Endothelial cell of umbilical vein (primary cell): ENCODE measurements around the gene EIF1AD. TPM values are rescaled to one million over a fixed set of nuclear protein-coding genes. Genes with fewer than 3 reads are reported as not detected.

Experiments
- BruUV-seq: library from RNA; stranded (reverse); fragments of 400-500 nt; replicated peaks from 2 replicates; lab custom pipeline; 2021; lab: Mats Ljungman, UMichigan
- CTCF ChIA-PET: fragments of 300-600, 350-600 bp; sonication (Branson Sonifier 250); formaldehyde crosslinking; loops from one replicate; lab custom pipeline; 2021; ENCODE audit warnings: antibody characterized with exemption, inconsistent platforms; lab: Charles Lee
- POLR2A ChIA-PET: fragments of 300-600, 350-600 bp; sonication (Branson Sonifier 250); formaldehyde crosslinking; loops from one replicate; lab custom pipeline; 2021; ENCODE audit warnings: antibody characterized with exemption, inconsistent platforms; lab: Charles Lee
- DNase-seq: peaks from one replicate; pipeline ENCODE4 v3.0.0-alpha.2; 2011; ENCODE audit warnings: low read depth, low spot score
- FAIRE-seq: peaks from 2 replicates; lab custom pipeline; 2011; peaks lifted over from hg19 to GRCh38; lab: Jason Lieb, UNC
- H2AFZ ChIP-seq: 2 replicates; pipeline ENCODE4 v1.6.0; 2012; ENCODE audit warnings: low read depth, low read length, control low read depth, inconsistent platforms
- H3K27ac ChIP-seq: 2 replicates; pipeline ENCODE4 v1.5.1; 2011; ENCODE audit warnings: low read depth, mild to moderate bottlenecking, control low read depth, low read length, moderate library complexity; ENCODE audit not compliant: insufficient read depth
- H3K27me3 ChIP-seq, 2 experiments: 2 replicates each; pipeline versions ENCODE4 v1.6.0 to v1.6.1; 2011; ENCODE audit warnings: low read length in 2 of 2, mixed read lengths in 1 of 2; ENCODE audit not compliant: control insufficient read depth in 2 of 2, insufficient read depth in 2 of 2
- H3K36me3 ChIP-seq, 2 experiments: 2 replicates in 1 of 2; 3 replicates in 1 of 2; pipeline ENCODE4 v1.5.1; 2011; ENCODE audit warnings: low read length in 2 of 2, mild to moderate bottlenecking in 1 of 2, moderate library complexity in 1 of 2; ENCODE audit not compliant: control insufficient read depth in 2 of 2, insufficient read depth in 2 of 2; ENCODE audit errors: extremely low read depth in 1 of 2
- H3K4me1 ChIP-seq: 3 replicates; pipeline ENCODE4 v1.5.1; 2011; ENCODE audit warnings: mild to moderate bottlenecking, low read length; ENCODE audit not compliant: control insufficient read depth, insufficient read depth; ENCODE audit errors: extremely low read depth
- H3K4me2 ChIP-seq: 2 replicates; pipeline ENCODE4 v1.6.1; 2011; ENCODE audit warnings: low read length, control low read depth, mixed read lengths; ENCODE audit not compliant: insufficient read depth
- H3K4me3 ChIP-seq, 3 experiments: fragments of 200-600 bp in 1 of 3; sonication (generic), shearing (Covaris generic) in 1 of 3; replicated peaks in 1 of 3; 2 replicates each; pipeline ENCODE4 v1.5.1; 2011 to 2016; ENCODE audit warnings: control low read depth in 3 of 3, low read length in 3 of 3, mild to moderate bottlenecking in 2 of 3, inconsistent platforms in 1 of 3, low read depth in 1 of 3, moderate library complexity in 1 of 3; ENCODE audit not compliant: insufficient read depth in 1 of 3
- H3K79me2 ChIP-seq: 2 replicates; pipeline ENCODE4 v1.6.0; 2012; ENCODE audit warnings: low read length, inconsistent platforms; ENCODE audit not compliant: control insufficient read depth, insufficient read depth
- H3K9ac ChIP-seq: replicated peaks from 2 replicates; pipeline ENCODE3; 2011; ENCODE audit warnings: low read length, control low read depth; ENCODE audit not compliant: insufficient read depth; ENCODE audit errors: extremely low read depth
- H3K9me1 ChIP-seq: replicated peaks from 3 replicates; pipeline ENCODE4 v1.6.0; 2011; ENCODE audit warnings: mild to moderate bottlenecking, low read length; ENCODE audit not compliant: control insufficient read depth, insufficient read depth; ENCODE audit errors: extremely low read depth
- H3K9me3 ChIP-seq: replicated peaks from 2 replicates; pipeline ENCODE4 v1.5.1; 2012; ENCODE audit warnings: low read length, inconsistent platforms; ENCODE audit not compliant: control insufficient read depth, insufficient read depth
- H4K20me1 ChIP-seq: replicated peaks from 2 replicates; pipeline ENCODE3; 2011; ENCODE audit warnings: mild to moderate bottlenecking, low read length; ENCODE audit not compliant: control insufficient read depth, insufficient read depth; ENCODE audit errors: extremely low read depth
- CTCF ChIP-seq, 2 donors: IDR thresholded peaks; 1 replicate in 1 of 2; 2 replicates in 1 of 2; pipeline ENCODE4 v1.5.1; 2011; ENCODE audit warnings: low read length in 2 of 2, mild to moderate bottlenecking in 2 of 2, moderate library complexity in 2 of 2, control low read depth in 1 of 2, inconsistent platforms in 1 of 2, low read depth in 1 of 2; ENCODE audit not compliant: insufficient read depth in 1 of 2; ENCODE audit errors: extremely low read depth in 1 of 2
- EZH2 ChIP-seq: IDR thresholded peaks from 2 replicates; pipeline ENCODE4 v1.6.1; 2012; ENCODE audit warnings: borderline replicate concordance, low read depth, mild to moderate bottlenecking, moderate library complexity, low read length, inconsistent platforms; ENCODE audit not compliant: severe bottlenecking
- FOS ChIP-seq: IDR thresholded peaks from 2 replicates; pipeline ENCODE4 v1.6.1; 2011; ENCODE audit warnings: mild to moderate bottlenecking, low read length, moderate library complexity, borderline replicate concordance; ENCODE audit not compliant: insufficient read depth
- GATA2 ChIP-seq: IDR thresholded peaks from 2 replicates; pipeline ENCODE4 v1.7.0; 2011; ENCODE audit warnings: low read depth, mild to moderate bottlenecking, moderate library complexity, mixed read lengths, low read length; ENCODE audit not compliant: insufficient read length, insufficient read depth
- JUN ChIP-seq: IDR thresholded peaks from 2 replicates; pipeline ENCODE4 v1.6.1; 2011; ENCODE audit warnings: borderline replicate concordance, low read depth; ENCODE audit not compliant: insufficient read length, insufficient read depth
- MAX ChIP-seq: IDR thresholded peaks from 2 replicates; pipeline ENCODE4 v1.6.1; 2011; ENCODE audit not compliant: insufficient read depth, insufficient read length
- MYC ChIP-seq: IDR thresholded peaks from one replicate; pipeline ENCODE4 v1.6.1; 2011; ENCODE audit warnings: mild to moderate bottlenecking, low read depth, low read length
- POLR2A ChIP-seq: IDR thresholded peaks from 2 replicates; pipeline ENCODE4 v1.6.1; 2012; ENCODE audit warnings: low read depth, mild to moderate bottlenecking, control low read depth, low read length
- POLR2AphosphoS5 ChIP-seq: IDR thresholded peaks from 2 replicates; pipeline ENCODE4 v1.6.1; 2012; ENCODE audit warnings: low read depth, mild to moderate bottlenecking, control low read depth, low read length, moderate library complexity; ENCODE audit not compliant: insufficient read depth
- dilution Hi-C: fragments of 300-500 bp; cut with MboI; formaldehyde crosslinking; loops from one replicate; pipeline ENCODE4 v1.15.0; 2019; ENCODE audit warnings: low sequenced_read_pairs; ENCODE audit not compliant: extremely low pct_ligation_motif_present
- intact Hi-C: fragments of 100-400 bp; cut with micrococcal nuclease; formaldehyde crosslinking; loops from one replicate; pipeline ENCODE4 v1.10.0; 2022
- polyA plus RNA-seq, 4 experiments: library from polyadenylated mRNA; depleted of rRNA in 3 of 4; stranded (reverse) in 3 of 4; unstranded in 1 of 4; fragments of >200 nt; gene quantifications; 2 replicates each; pipeline versions ENCODE4 v1.2.1 to v1.2.3, GENCODE V29; 2011 to 2012; ENCODE audit warnings: missing spikeins in 1 of 4
- total RNA-seq: library from RNA; stranded (reverse); gene quantifications from 2 replicates; pipeline ENCODE4 v1.2.3, GENCODE V29; 2021

Gene EIF1AD
- total and polyA plus RNA-seq, 2 donors (not counting 3 experiments of a cell fraction or from before 2014, with no cell fraction given) = 39.3 to 39.7 TPM

GRCh38 chr11:66017321-66017720, 15.4 kb upstream of the EIF1AD start:
- Histone ChIP-seq H3K4me2 (no peak overlapping the region), H3K79me2 (no peaks in the 10 kb centered on the region), H3K4me1 (peaks cover 38% of the 10 kb centered on the region), H3K36me3 (no peaks in the 10 kb centered on the region), H3K27ac (no peak overlapping the region), H3K4me3 (no peak overlapping the region), H2AFZ (no peak overlapping the region), H3K9me1 (no peaks in the 10 kb centered on the region), H3K27me3 (no peaks in the 10 kb centered on the region), H3K9me3 (no peaks in the 10 kb centered on the region), H4K20me1 (no peaks in the 10 kb centered on the region), H3K9ac (no peak overlapping the region)
- no TSS peak for BruUV-seq
- intact Hi-C loops (no loop called here), dilution Hi-C loops (no loop called here)
- ChIA-PET CTCF (no interaction called here), POLR2A (no interaction called here)
- TF ChIP-seq MYC (no peak), CTCF (IDR thresholded peaks at IDR 0.05; ENCODE audit: extremely low read depth in 1 of 2, insufficient read depth in 1 of 2, low read depth in 1 of 2, low read length in 2 of 2) (no peak)
- FAIRE-seq = no peak
- no peak for DNase-seq

- Histone ChIP-seq H3K4me3 (no peak overlapping the region), H3K79me2 (no peaks in the 10 kb centered on the region), H3K36me3 (no peaks in the 10 kb centered on the region), H3K9me1 (no peaks in the 10 kb centered on the region), H3K4me1 (peaks cover 35% of the 10 kb centered on the region), H3K27ac (no peak overlapping the region), H3K4me2 (no peak overlapping the region), H4K20me1 (no peaks in the 10 kb centered on the region), H3K9ac (no peak overlapping the region), H3K27me3 (no peaks in the 10 kb centered on the region), H2AFZ (no peak overlapping the region), H3K9me3 (no peaks in the 10 kb centered on the region)
- ChIA-PET CTCF (no interaction called here), POLR2A (no interaction called here)
- DNase-seq (no peak), FAIRE-seq (no peak)
- no peak for TF ChIP-seq POLR2A
- TF ChIP-seq CTCF (IDR thresholded peaks at IDR 0.05; ENCODE audit: extremely low read depth in 1 of 2, insufficient read depth in 1 of 2, low read depth in 1 of 2, low read length in 2 of 2) = no peak
- TF ChIP-seq JUN = no peak
- no peak for TF ChIP-seq EZH2
- no peak for TF ChIP-seq MAX
- no peak for TF ChIP-seq MYC
- no peak for TF ChIP-seq FOS
- TF ChIP-seq GATA2 = no peak
- TF ChIP-seq POLR2AphosphoS5 = no peak
- dilution Hi-C loops = no loop called here
- intact Hi-C loops = no loop called here
- no TSS peak for BruUV-seq
These were observed 14.8 kb upstream of the EIF1AD start for GRCh38 chr11:66016793-66017177.
